MM.1S (cell line): Measurements from ENCODE around the gene CFAP46.

Experiments used
- DNase-seq: peaks from one replicate; pipeline ENCODE4 v3.0.0-alpha.2; 2015
- H2AFZ ChIP-seq: fragments of 300-600 bp; sonication (generic); 2 replicates; pipeline ENCODE4 v1.6.0; 2016; ENCODE audit warnings: antibody characterized with exemption, low read length
- H3F3A ChIP-seq: fragments of 300-600 bp; sonication (generic); 2 replicates; pipeline ENCODE4 v1.6.1; 2016; ENCODE audit warnings: mild to moderate bottlenecking, antibody characterized with exemption, low read length, moderate library complexity, mixed read lengths; ENCODE audit not compliant: insufficient read depth
- H3K27ac ChIP-seq: fragments of 300-600 bp; sonication (generic); 2 replicates; pipeline ENCODE4 v1.5.1; 2016; ENCODE audit warnings: mild to moderate bottlenecking, low read length
- H3K27me3 ChIP-seq: fragments of 300-600 bp; sonication (generic); replicated peaks from 2 replicates; pipeline ENCODE4 v1.6.0; 2016; ENCODE audit warnings: low read length; ENCODE audit not compliant: insufficient read depth
- H3K36me3 ChIP-seq: fragments of 300-600 bp; sonication (generic); replicated peaks from 2 replicates; pipeline ENCODE4 v1.6.1; 2016; ENCODE audit warnings: mild to moderate bottlenecking, low read length, mixed read lengths; ENCODE audit not compliant: insufficient read depth
- H3K4me1 ChIP-seq: fragments of 300-600 bp; sonication (generic); 2 replicates; pipeline ENCODE4 v1.6.1; 2016; ENCODE audit warnings: low read length, mixed read lengths
- H3K4me2 ChIP-seq: fragments of 300-600 bp; sonication (generic); 2 replicates; pipeline ENCODE4 v1.6.0; 2016; ENCODE audit warnings: low read depth, low read length
- H3K4me3 ChIP-seq: fragments of 300-600 bp; sonication (generic); 2 replicates; pipeline ENCODE4 v1.5.1; 2016; ENCODE audit warnings: low read length, mixed read lengths
- H3K79me2 ChIP-seq: fragments of 300-600 bp; sonication (generic); 2 replicates; pipeline ENCODE4 v1.6.1; 2016; ENCODE audit warnings: mixed run types, low read length, mixed read lengths
- H3K9ac ChIP-seq: fragments of 300-600 bp; sonication (generic); 2 replicates; pipeline ENCODE4 v1.6.1; 2016; ENCODE audit warnings: low read length, mixed read lengths
- H3K9me2 ChIP-seq: fragments of 300-600 bp; sonication (generic); replicated peaks from 2 replicates; pipeline ENCODE4 v1.6.1; 2016; ENCODE audit warnings: mild to moderate bottlenecking, low read length, mixed read lengths; ENCODE audit not compliant: insufficient read depth
- H3K9me3 ChIP-seq: fragments of 300-600 bp; sonication (generic); replicated peaks from 2 replicates; pipeline ENCODE4 v1.6.1; 2016; ENCODE audit warnings: mild to moderate bottlenecking, low read length, mixed read lengths; ENCODE audit not compliant: insufficient read depth
- H4K20me1 ChIP-seq: fragments of 300-600 bp; sonication (generic); 2 replicates; pipeline ENCODE4 v1.6.1; 2016; ENCODE audit warnings: mild to moderate bottlenecking, low read length, moderate library complexity, mixed read lengths; ENCODE audit not compliant: insufficient read depth
- EZH2 ChIP-seq: fragments of 300-600 bp; sonication (generic); optimal IDR thresholded peaks from 2 replicates; pipeline ENCODE3; 2017; ENCODE audit warnings: low read depth, mild to moderate bottlenecking, antibody characterized with exemption, low read length, mixed read lengths
- EZH2phosphoT487 ChIP-seq: fragments of 300-600 bp; sonication (generic); IDR thresholded peaks from 2 replicates; pipeline ENCODE4 v1.6.1; 2018; ENCODE audit warnings: antibody characterized with exemption, low read length
- TF ChIP-seq, protein P1 (sequence below): fragments of 300-600 bp; sonication (generic); IDR thresholded peaks from 2 replicates; pipeline ENCODE4 v1.5.1; 2016; ENCODE audit warnings: antibody characterized with exemption, low read length, mixed read lengths

CFAP46 gene

DNA sequence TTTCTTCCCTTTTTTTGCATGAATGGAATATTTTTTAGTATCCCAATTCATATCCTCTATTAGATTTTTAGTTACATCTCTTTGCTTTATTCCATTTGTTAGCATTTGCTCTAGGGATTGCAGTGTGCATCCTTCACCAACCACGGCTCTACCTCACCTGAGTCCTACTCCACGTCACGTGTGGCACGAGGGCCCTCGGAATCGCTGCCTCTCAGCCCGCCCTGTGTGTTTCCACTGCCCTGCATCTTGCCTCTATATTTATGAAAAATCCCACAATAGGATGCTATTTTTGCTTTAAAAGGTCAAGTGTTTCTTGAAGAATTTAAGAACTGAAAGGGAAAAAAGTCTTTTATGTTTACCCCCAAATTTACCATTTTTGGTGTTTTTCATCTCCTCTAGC is 41.0 kb downstream of the CFAP46 start:
- DNase-seq, result no peak
- no peak for TF ChIP-seq EZH2phosphoT487
- no peak for TF ChIP-seq EZH2
- TF ChIP-seq, protein P1, sequence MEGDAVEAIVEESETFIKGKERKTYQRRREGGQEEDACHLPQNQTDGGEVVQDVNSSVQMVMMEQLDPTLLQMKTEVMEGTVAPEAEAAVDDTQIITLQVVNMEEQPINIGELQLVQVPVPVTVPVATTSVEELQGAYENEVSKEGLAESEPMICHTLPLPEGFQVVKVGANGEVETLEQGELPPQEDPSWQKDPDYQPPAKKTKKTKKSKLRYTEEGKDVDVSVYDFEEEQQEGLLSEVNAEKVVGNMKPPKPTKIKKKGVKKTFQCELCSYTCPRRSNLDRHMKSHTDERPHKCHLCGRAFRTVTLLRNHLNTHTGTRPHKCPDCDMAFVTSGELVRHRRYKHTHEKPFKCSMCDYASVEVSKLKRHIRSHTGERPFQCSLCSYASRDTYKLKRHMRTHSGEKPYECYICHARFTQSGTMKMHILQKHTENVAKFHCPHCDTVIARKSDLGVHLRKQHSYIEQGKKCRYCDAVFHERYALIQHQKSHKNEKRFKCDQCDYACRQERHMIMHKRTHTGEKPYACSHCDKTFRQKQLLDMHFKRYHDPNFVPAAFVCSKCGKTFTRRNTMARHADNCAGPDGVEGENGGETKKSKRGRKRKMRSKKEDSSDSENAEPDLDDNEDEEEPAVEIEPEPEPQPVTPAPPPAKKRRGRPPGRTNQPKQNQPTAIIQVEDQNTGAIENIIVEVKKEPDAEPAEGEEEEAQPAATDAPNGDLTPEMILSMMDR, result no peak
- no peaks in the 10 kb centered on the region for H3K4me1 ChIP-seq
- H3K9me2 ChIP-seq, result no peaks in the 10 kb centered on the region
- H3K9me3 ChIP-seq, result no peaks in the 10 kb centered on the region
- no peaks in the 10 kb centered on the region for H3K79me2 ChIP-seq
- no peaks in the 10 kb centered on the region for H3F3A ChIP-seq
- no peak overlapping the region for H3K9ac ChIP-seq
- peaks cover 30% of the 10 kb centered on the region for H3K27me3 ChIP-seq
- no peak overlapping the region for H3K4me3 ChIP-seq
- H4K20me1 ChIP-seq, result no peaks in the 10 kb centered on the region
- no peak overlapping the region for H2AFZ ChIP-seq
- H3K36me3 ChIP-seq, result no peaks in the 10 kb centered on the region
- no peak overlapping the region for H3K4me2 ChIP-seq
- H3K27ac ChIP-seq, result no peak overlapping the region

DNA sequence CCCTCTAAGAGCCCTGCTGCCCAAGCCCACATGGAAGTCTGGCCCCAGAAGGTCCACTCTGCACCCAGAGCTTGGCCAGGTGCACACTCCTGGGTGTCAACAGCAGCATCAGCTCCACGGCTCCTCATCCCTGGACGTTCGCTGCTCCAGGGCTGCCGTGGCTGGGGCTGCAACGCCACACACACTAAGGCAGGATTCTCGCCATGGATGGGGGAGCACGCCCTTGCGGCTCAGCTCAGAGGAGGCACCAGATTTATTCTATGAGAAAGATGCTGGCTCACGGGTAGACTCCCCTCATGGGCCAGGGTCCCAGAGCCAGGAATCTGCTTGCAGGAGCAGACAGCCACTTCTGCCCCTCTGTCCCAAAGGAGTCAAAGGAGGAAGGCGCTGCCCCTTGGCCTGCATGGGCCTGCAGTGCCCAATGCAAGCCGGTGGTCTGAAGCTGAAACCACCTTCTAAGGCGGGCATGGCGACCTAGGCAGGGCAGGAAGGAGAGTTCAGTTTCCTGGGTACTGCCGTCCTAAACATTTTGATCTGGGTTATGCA is 42.1 kb downstream of the CFAP46 start:
- Histone ChIP-seq H3F3A (no peaks in the 10 kb centered on the region), H3K4me3 (no peak overlapping the region), H3K4me1 (no peaks in the 10 kb centered on the region), H3K27ac (no peak overlapping the region), H3K36me3 (no peaks in the 10 kb centered on the region), H3K9me2 (no peaks in the 10 kb centered on the region), H2AFZ (no peak overlapping the region), H3K9me3 (no peaks in the 10 kb centered on the region), H3K4me2 (no peak overlapping the region), H4K20me1 (no peaks in the 10 kb centered on the region), H3K79me2 (no peaks in the 10 kb centered on the region), H3K27me3 (peaks cover 29% of the 10 kb centered on the region), H3K9ac (no peak overlapping the region)
- DNase-seq, result no peak
- TF ChIP-seq, protein P1, result no peak

DNA sequence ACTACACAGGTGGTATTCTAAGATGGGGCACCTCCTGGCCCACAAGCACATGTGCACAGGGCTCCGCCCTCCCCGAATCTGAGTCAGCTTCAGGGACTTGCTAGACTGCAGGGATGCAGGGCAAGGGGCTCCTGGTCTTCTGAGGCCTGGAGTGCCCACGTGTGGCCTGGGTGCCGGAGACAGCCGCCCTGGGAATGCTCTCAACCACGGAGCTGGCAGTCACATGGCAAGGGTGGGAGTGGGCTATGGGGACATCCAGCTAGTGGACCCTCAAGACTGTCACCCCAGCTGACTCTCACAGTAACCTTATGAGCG is 42.7 kb downstream of the CFAP46 start:
- TF ChIP-seq EZH2phosphoT487 (no peak), EZH2 (no peak)
- TF ChIP-seq, protein P1, result no peak
- Histone ChIP-seq H3K27ac (no peak overlapping the region), H3K9me3 (no peaks in the 10 kb centered on the region), H3F3A (no peaks in the 10 kb centered on the region), H3K27me3 (peaks cover 23% of the 10 kb centered on the region), H3K4me3 (no peak overlapping the region), H3K9ac (no peak overlapping the region), H3K4me1 (no peaks in the 10 kb centered on the region), H3K4me2 (no peak overlapping the region), H3K79me2 (no peaks in the 10 kb centered on the region), H3K36me3 (no peaks in the 10 kb centered on the region), H3K9me2 (no peaks in the 10 kb centered on the region), H4K20me1 (no peaks in the 10 kb centered on the region), H2AFZ (no peak overlapping the region)
- DNase-seq, result no peak
